GM19324 (cell line): ENCODE measurements around the gene UBE2C.
"Not testable (repeated sequence)": the region's sequence is repeated elsewhere in the genome, so short reads cannot be mapped to it uniquely, and the experiment has no call there.

Experiments
- ATAC-seq: cut with Tn5 transposase; IDR thresholded peaks from one replicate; pipeline ENCODE4 v1.9.1; 2021; ENCODE audit warnings: mild to moderate bottlenecking, moderate library complexity; ENCODE audit not compliant: unreplicated experiment, low FRiP score

The UBE2C gene

GRCh38 chr20:45812157-45813005 lies at the start of gene UBE2C:
Gene UBE2C (plus strand): TSS chr20:45812644. CDS start chr20:45812696, 52 bp downstream.
- peak; percentile 98 for ATAC-seq

- ATAC-seq, result not testable (repeated sequence)
Measured at GRCh38 chr20:45764618-45765282, 47.7 kb upstream of the UBE2C start.

GRCh38 chr20:45765307-45765875 lies 47.1 kb upstream of the UBE2C start:
- no peak for ATAC-seq

GRCh38 chr20:45765980-45766379 lies 46.5 kb upstream of the UBE2C start:
- no peak for ATAC-seq

- ATAC-seq, result no peak
Measured at GRCh38 chr20:45768479-45768878, 44.0 kb upstream of the UBE2C start.

GRCh38 chr20:45771182-45771759 lies 41.2 kb upstream of the UBE2C start:
- ATAC-seq, result no peak

GRCh38 chr20:45772693-45773092 lies 39.8 kb upstream of the UBE2C start:
- ATAC-seq, result no peak

GRCh38 chr20:45774945-45775344 lies 37.5 kb upstream of the UBE2C start:
- ATAC-seq, result no peak

- ATAC-seq, result no peak
Measured at GRCh38 chr20:45775411-45775810, 37.0 kb upstream of the UBE2C start.

GRCh38 chr20:45776931-45777330 lies 35.5 kb upstream of the UBE2C start:
- ATAC-seq, result no peak

GRCh38 chr20:45779011-45779915 lies 33.2 kb upstream of the UBE2C start:
- ATAC-seq, result no peak

GRCh38 chr20:45780159-45780558 lies 32.3 kb upstream of the UBE2C start:
- no peak for ATAC-seq

GRCh38 chr20:45781391-45781931 lies 31.0 kb upstream of the UBE2C start:
- no peak for ATAC-seq

- ATAC-seq, result no peak
Measured at GRCh38 chr20:45782890-45783289, 29.6 kb upstream of the UBE2C start.

GRCh38 chr20:45783656-45784294 lies 28.7 kb upstream of the UBE2C start:
- ATAC-seq, result no peak

- no peak for ATAC-seq
Measured at GRCh38 chr20:45788351-45788750, 24.1 kb upstream of the UBE2C start.

GRCh38 chr20:45792317-45793118 lies 19.9 kb upstream of the UBE2C start:
- ATAC-seq, result no peak

GRCh38 chr20:45796337-45797065 lies 15.9 kb upstream of the UBE2C start:
- ATAC-seq, result no peak
